ENCODE measurements around the gene POLR2A.

GRCh38 chr17:7515911-7516610, 31.9 kb downstream of the POLR2A start:
- TF ChIP-seq FOS (IDR thresholded peaks at IDR 0.05; ENCODE audit: borderline replicate concordance, insufficient read depth, low read length) (no peak), CTCF (IDR thresholded peaks at IDR 0.05; ENCODE audit: extremely low read depth in 1 of 2, insufficient read depth in 1 of 2, low read depth in 1 of 2, low read length in 2 of 2) (no peak)

Measured in endothelial cell of umbilical vein (primary cell).